Cardiac muscle cell (in vitro differentiated cells and primary cell): ENCODE measurements around the gene RGS3. TPM values are rescaled to one million over a fixed set of nuclear protein-coding genes. Genes with fewer than 3 reads are reported as not detected.

Experiments
- DNase-seq, 2 donors: peaks; one replicate each; pipeline versions ENCODE4 v3.0.0 to v3.0.0-alpha.2; 2010 to 2017; ENCODE audit warnings: low read depth in 1 of 2, low spot score in 1 of 2
- H3K27ac ChIP-seq: fragments of 200-600 bp; sonication (generic); 2 replicates; pipeline ENCODE4 v1.5.1; 2016
- H3K27me3 ChIP-seq: fragments of 200-600 bp; sonication (generic); 2 replicates; pipeline ENCODE4 v1.6.0; 2016; ENCODE audit warnings: control low read depth
- H3K36me3 ChIP-seq: fragments of 200-600 bp; sonication (generic); 2 replicates; pipeline ENCODE4 v1.5.1; 2016; ENCODE audit warnings: control low read depth
- H3K4me1 ChIP-seq: fragments of 200-600 bp; sonication (generic); 2 replicates; pipeline ENCODE4 v1.8.1; 2017; ENCODE audit warnings: low read depth, mild to moderate bottlenecking, mixed run types
- H3K4me3 ChIP-seq: fragments of 200-600 bp; sonication (generic); 2 replicates; pipeline ENCODE4 v1.5.1; 2016; ENCODE audit warnings: mild to moderate bottlenecking
- H3K9me3 ChIP-seq: fragments of 200-600 bp; sonication (generic); 2 replicates; pipeline ENCODE4 v1.5.1; 2017; ENCODE audit warnings: low read depth, mild to moderate bottlenecking, control low read depth
- CTCF ChIP-seq: IDR thresholded peaks from 2 replicates; pipeline ENCODE4 v1.5.1; 2012; ENCODE audit warnings: low read depth, mild to moderate bottlenecking, low read length
- polyA plus RNA-seq: library from polyadenylated mRNA; unstranded; fragments of >200 nt; fragmentation: Nextera tagmentation; extraction: Ambion mirVana; gene quantifications from 2 replicates; pipeline ENCODE4 v1.2.1, GENCODE V29; 2016
- total RNA-seq: library from RNA; depleted of rRNA; stranded (reverse); fragments of >200 nt; gene quantifications from 2 replicates; pipeline ENCODE4 v1.2.3, GENCODE V29; 2016

Gene RGS3
- total and polyA plus RNA-seq, 2 experiments from 2014 or later: 94.7 to 126 TPM

DNA sequence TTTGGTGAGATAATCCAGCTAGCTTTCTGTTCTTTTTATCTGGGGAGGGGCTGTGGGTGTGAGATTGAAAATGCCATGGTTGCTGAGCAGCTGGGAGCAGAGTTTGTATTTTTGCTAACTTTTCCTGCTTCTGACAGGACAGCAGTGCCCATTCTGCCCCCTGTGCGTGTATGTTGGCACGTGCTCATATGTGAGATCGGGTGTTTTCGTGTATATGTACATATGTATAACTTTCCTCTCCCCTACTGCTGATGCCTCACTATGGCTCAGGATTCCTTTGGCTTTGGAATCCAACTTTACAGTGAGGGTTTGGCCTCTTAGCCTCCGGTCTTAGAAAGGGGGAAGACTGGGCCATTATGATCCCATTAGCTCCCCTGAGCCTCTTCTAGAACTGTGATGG is 38.3 kb downstream of the RGS3 start:
- Histone ChIP-seq H3K9me3 (no peaks in the 10 kb centered on the region), H3K4me1 (peaks cover 17% of the 10 kb centered on the region), H3K27ac (peak overlapping the region; percentile 55), H3K4me3 (no peak overlapping the region), H3K36me3 (no peaks in the 10 kb centered on the region), H3K27me3 (no peaks in the 10 kb centered on the region)
- no peak for TF ChIP-seq CTCF
- no peak for DNase-seq

DNA sequence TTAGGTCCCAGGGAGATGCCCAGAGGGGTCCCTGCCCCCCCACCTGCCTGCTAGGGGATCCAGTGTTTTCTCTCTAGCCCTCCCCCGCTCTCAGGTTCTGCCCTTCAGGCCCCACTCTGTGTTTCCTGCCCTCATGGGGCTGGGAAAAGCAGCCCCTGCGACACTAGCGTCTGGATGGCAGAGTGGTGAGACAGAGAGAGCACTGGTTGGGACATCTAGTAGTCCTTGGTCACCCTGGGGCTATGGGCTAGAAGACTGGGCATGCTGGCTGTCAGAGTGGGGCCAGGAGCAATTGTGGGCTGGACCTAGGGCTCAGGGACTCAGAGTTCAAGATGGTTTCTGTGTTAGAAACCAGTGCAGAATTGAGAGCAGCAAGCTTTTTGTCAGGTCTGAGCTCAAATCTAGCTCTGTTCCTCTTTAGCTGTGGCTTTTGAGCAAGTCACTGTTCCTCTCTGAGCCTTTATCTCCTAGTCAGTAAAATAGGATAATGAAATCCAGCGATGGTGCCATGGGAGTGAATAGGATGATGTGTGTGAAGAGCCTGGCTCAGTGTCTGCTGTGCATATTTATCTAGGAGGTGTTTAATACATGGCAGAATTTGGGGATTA is 39.0 kb downstream of the RGS3 start:
- H3K4me3 ChIP-seq: no peak overlapping the region

DNA sequence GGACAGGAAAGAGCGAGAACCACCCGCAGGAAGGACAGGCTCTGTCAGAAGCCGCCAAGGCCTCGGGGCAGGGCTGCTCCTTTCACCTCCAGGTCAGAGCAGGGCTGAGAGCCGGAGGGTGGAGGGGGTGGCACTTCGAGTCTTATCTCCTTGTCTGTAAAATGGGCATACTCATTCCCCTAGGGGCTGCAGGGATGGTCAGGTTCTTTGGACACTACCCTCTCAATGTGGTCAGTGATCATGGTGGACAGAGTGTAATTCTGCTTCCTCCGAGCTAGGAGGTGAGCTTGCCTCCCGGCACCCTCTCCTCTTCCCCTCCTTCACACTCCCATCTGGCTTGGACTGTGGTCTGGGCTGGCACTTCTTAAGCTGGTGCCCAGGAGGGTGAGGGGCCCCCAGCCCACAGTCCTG is 39.6 kb downstream of the RGS3 start:
- H3K4me1 ChIP-seq: peaks cover 17% of the 10 kb centered on the region
- no peaks in the 10 kb centered on the region for H3K27me3 ChIP-seq
- H3K4me3 ChIP-seq: no peak overlapping the region
- H3K9me3 ChIP-seq: no peaks in the 10 kb centered on the region
- no peaks in the 10 kb centered on the region for H3K36me3 ChIP-seq
- TF ChIP-seq CTCF: no peak
- DNase-seq: no peak
- H3K27ac ChIP-seq: no peak overlapping the region

More for the DNA sequence above, 39.0 kb downstream of the RGS3 start:
- Histone ChIP-seq H3K36me3 (no peaks in the 10 kb centered on the region), H3K27ac (no peak overlapping the region), H3K9me3 (no peaks in the 10 kb centered on the region), H3K27me3 (no peaks in the 10 kb centered on the region), H3K4me1 (peaks cover 17% of the 10 kb centered on the region)
- DNase-seq: no peak
- no peak for TF ChIP-seq CTCF

DNA sequence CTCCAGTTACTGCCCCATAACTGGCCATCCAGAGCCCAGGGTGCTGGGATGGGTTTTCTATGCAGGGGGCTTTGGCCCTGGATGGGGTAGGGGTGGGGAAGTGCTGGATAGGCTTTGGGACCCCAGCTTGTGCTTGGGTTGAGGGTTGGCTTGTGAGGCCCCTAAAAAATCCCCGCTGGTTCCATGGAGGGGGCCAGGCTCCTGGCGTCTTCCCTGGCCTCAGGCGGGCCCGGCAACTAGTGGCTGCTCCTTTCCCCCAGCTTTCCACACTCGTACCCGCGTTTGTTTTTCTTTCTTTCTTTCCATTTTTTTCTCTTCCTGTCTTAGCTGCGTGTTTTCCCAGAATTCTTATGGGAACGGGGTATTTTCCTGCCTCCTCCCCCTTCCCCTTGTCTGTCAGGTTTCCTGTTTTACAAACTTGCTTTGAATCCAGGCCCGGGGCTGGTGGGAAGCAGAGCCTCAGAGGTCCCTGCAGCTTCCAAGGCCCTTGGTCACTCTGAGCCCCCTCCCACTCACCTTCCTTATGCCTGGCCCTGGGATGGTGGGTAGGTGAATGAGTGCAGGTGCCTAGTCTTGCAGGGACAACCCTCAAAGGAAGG is 40.2 kb downstream of the RGS3 start:
- TF ChIP-seq CTCF: no peak
- H3K27me3 ChIP-seq: no peaks in the 10 kb centered on the region
- peaks cover 17% of the 10 kb centered on the region for H3K4me1 ChIP-seq
- no peak overlapping the region for H3K4me3 ChIP-seq
- no peak overlapping the region for H3K27ac ChIP-seq
- H3K9me3 ChIP-seq: no peaks in the 10 kb centered on the region
- no peaks in the 10 kb centered on the region for H3K36me3 ChIP-seq
- DNase-seq: peak in 1 of 2 donors; percentile 73

GRCh38 chr9:113504725-113505590 is 41.4 kb downstream of the RGS3 start:
- H3K4me1 ChIP-seq: peaks cover 17% of the 10 kb centered on the region
- no peak for TF ChIP-seq CTCF
- H3K27me3 ChIP-seq: no peaks in the 10 kb centered on the region
- H3K4me3 ChIP-seq: no peak overlapping the region
- H3K27ac ChIP-seq: no peak overlapping the region
- DNase-seq: peak in 1 of 2 donors; percentile 36
- H3K9me3 ChIP-seq: no peaks in the 10 kb centered on the region
- H3K36me3 ChIP-seq: no peaks in the 10 kb centered on the region
